ENCODE measurements around the gene PPM1G. TPM values are rescaled to one million over a fixed set of nuclear protein-coding genes. Genes with fewer than 3 reads are reported as not detected.

Gene PPM1G
- polyA plus RNA-seq, 1 of the 3 experiments (the other 2 are of a cell fraction): 113 TPM

- peak; percentile 60; the same call in 1 of the 2 replicates for TF ChIP-seq TAF1 (IDR thresholded peaks at IDR 0.05; ENCODE audit: borderline replicate concordance, low read depth, low read length)
- no peak for TF ChIP-seq MEF2A (IDR thresholded peaks at IDR 0.05; ENCODE audit: borderline replicate concordance, low read depth)
- TF ChIP-seq, protein P1, sequence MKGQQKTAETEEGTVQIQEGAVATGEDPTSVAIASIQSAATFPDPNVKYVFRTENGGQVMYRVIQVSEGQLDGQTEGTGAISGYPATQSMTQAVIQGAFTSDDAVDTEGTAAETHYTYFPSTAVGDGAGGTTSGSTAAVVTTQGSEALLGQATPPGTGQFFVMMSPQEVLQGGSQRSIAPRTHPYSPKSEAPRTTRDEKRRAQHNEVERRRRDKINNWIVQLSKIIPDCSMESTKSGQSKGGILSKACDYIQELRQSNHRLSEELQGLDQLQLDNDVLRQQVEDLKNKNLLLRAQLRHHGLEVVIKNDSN (IDR thresholded peaks at IDR 0.05; ENCODE audit: borderline replicate concordance, low read depth): peak; percentile 68; the same call in 1 of the 2 replicates
- TF ChIP-seq GATA2 (CRISPR knock-in tag; IDR thresholded peaks at IDR 0.05): no peak
- 0 out of 2 replicates have a peak, but pooled peaks have one; percentile 11 for TF ChIP-seq NFIC (IDR thresholded peaks at IDR 0.05; ENCODE audit: borderline replicate concordance)
- TF ChIP-seq NRF1 (IDR thresholded peaks at IDR 0.05; ENCODE audit: low read depth, low read length): peak; percentile 47; the same call in 1 of the 2 replicates
- peak; percentile 86 for TF ChIP-seq SIN3A (IDR thresholded peaks at IDR 0.05; ENCODE audit: borderline replicate concordance, low read depth, low read length)
- TF ChIP-seq EZH2phosphoT487 (IDR thresholded peaks at IDR 0.05; ENCODE audit: borderline replicate concordance, low read depth): no peak
- peak; percentile 93 for TF ChIP-seq MAX (IDR thresholded peaks at IDR 0.05; ENCODE audit: low read depth)
- TF ChIP-seq FOXJ3 (CRISPR knock-in tag; IDR thresholded peaks at IDR 0.05): peak; percentile 23; the same call in 1 of the 2 replicates
- no peak for TF ChIP-seq FOXM1 (IDR thresholded peaks at IDR 0.05; ENCODE audit: low read depth)
- TF ChIP-seq SMC3 (IDR thresholded peaks at IDR 0.05; ENCODE audit: low read depth, low read length): no peak
- no peak for TF ChIP-seq EP300 (IDR thresholded peaks at IDR 0.05; ENCODE audit: borderline replicate concordance in 1 of 2, low read depth in 1 of 2, low read length in 1 of 2)
- TF ChIP-seq, protein P2, sequence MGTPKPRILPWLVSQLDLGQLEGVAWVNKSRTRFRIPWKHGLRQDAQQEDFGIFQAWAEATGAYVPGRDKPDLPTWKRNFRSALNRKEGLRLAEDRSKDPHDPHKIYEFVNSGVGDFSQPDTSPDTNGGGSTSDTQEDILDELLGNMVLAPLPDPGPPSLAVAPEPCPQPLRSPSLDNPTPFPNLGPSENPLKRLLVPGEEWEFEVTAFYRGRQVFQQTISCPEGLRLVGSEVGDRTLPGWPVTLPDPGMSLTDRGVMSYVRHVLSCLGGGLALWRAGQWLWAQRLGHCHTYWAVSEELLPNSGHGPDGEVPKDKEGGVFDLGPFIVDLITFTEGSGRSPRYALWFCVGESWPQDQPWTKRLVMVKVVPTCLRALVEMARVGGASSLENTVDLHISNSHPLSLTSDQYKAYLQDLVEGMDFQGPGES (IDR thresholded peaks at IDR 0.05; ENCODE audit: low read depth, low read length): peak; percentile 36; the same call in 1 of the 2 replicates
- peak; percentile 76 for TF ChIP-seq MXI1 (IDR thresholded peaks at IDR 0.05; ENCODE audit: low read depth, low read length)
- peak; percentile 94 for TF ChIP-seq GABPA (IDR thresholded peaks at IDR 0.05; ENCODE audit: low read depth)
- TF ChIP-seq CHD2 (IDR thresholded peaks at IDR 0.05; ENCODE audit: low read length, partially characterized antibody): peak; percentile 96
- TF ChIP-seq REST (IDR thresholded peaks at IDR 0.05; ENCODE audit: low read depth, low read length): no peak
- peak; percentile 62; the same call in 1 of the 2 replicates for TF ChIP-seq RFX5 (IDR thresholded peaks at IDR 0.05; ENCODE audit: low read length)
- TF ChIP-seq JUND (IDR thresholded peaks at IDR 0.05): peak; percentile 66
- TF ChIP-seq YY1 (IDR thresholded peaks at IDR 0.05; ENCODE audit: low read depth): peak; percentile 76
Observed at GRCh38 chr2:27380626-27381545, 28.5 kb downstream of the PPM1G start, which contains the start of gene ZNF513 (continued).
